Measurements from ENCODE around the gene PLB1.

- TF ChIP-seq CTCF (IDR thresholded peaks at IDR 0.05), result no peak
- no peak for TF ChIP-seq POLR2A (IDR thresholded peaks at IDR 0.05)
- no peak for TF ChIP-seq POLR2AphosphoS5 (IDR thresholded peaks at IDR 0.05)
- no peak for TF ChIP-seq EP300 (IDR thresholded peaks at IDR 0.05)
Observed at GRCh38 chr2:28689771-28690170, 193.9 kb downstream of the PLB1 start.

All from stomach (tissue), 4 donors.